Activated CD4-positive, CD25-positive, alpha-beta regulatory T cell treated with anti-CD3 and anti-CD28 coated beads, Interleukin-2, amount 50 U/mL, for 72 hours (primary cell): ENCODE measurements around the gene PKD1.

Experiments
- DNase-seq: peaks from one replicate; pipeline ENCODE4 v3.0.0; 2021

The PKD1 gene

DNA sequence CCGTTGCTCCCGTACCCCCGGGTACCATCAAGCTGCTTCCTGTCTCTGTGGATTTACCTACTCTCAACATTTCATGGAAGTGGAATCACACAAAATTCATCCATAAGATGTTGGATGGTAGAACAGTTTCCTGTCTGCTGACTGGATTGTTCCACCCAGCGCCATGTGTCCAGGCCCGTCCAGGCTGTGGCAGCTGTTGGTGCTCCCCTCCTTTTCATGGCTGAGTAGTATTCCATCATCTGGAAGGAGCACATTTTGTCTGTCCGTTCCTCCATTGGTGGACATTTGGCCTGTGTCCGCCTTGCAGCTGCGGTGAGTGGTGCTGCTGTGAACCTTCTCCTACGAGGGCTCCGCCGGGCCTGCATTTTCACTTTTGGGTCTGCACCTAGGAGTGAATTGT lies 69.6 kb downstream of the PKD1 start:
- DNase-seq, result no peak

DNA sequence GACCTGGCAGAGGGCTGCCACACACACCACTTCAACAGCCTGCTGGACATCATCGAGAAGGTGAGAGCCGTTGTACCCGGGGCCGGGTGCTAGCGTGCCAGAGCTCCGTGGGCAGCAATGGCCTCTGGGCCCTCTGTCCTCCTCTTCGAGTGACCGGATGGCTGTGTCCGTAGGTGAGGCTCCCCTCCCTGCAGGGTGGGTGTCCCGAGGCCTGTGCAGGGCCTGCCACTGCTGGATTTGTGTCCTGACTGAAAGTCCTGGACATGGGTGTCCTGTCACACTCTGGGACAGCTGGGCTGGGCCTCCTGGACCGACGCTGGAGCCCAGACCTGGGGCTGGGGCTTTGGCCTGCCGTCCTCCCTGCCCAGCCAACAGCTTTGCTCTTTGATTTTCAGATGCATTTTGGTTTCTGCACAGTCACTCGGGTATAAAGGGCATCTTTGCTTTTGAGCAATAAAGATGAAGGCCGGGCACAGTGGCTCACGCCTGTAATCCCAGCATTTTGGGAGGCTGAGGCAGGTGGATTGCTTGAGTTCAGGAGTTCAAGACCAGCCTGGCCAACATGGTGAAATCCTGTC lies 71.2 kb downstream of the PKD1 start:
- no peak for DNase-seq

DNA sequence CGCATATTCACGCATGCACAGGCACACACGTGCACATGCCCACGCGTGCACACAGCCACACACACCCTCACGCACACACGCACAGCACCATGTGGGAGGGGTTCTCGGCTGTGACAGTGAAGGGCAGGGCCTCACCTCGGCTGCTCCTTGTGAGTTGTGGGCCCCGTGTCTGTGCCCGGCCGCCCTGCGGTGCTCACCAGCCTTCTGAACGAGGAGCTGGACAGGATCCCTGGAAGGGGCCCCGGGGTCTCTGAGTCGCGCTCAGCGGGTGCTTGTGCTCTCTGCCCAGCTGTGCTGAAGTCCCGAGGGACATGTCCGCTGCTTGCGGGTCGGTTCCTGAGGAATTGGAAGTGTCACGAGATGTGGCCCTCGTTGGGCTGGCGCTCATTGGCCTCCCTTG lies 71.8 kb downstream of the PKD1 start:
- no peak for DNase-seq

DNA sequence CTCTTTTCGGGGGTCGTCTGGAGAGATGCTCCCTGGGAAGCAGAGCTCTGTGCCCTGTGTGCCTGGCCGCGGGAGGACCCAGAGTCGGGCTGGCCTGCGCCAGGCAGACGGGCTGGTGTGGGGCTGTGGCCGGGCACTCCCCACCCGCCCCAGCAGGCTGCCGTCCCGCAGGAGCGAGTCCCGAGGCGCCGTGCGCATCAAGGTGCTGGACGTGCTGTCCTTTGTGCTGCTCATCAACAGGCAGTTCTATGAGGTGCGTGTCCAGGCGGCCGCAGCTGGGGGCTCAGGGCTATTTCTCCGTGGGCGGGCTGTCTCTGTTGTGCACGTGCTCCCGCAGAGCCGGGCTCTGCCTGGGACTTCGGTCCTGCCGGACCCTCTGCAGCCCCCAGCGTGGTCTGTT lies 72.9 kb downstream of the PKD1 start:
- DNase-seq, result no peak

DNA sequence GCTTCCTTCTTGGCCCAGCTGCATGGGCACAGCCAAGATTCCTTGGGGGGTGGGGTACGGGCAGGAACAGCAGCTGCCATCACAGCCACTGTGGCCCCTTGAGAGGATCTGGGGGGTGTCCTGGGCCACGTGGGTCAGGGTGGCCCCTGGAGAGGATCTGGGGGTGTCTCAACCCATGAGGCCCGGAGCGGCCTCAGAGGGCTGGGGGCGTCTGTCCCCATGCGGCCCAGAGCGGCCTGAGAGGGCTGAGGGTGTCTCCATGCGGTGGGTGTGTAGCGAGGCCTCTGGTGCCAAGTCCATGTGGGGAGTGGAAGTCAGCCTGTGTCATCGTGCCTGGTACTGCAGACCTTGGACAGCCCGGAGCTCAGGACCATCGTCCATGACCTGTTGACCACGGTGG lies 74.2 kb downstream of the PKD1 start:
- no peak for DNase-seq

DNA sequence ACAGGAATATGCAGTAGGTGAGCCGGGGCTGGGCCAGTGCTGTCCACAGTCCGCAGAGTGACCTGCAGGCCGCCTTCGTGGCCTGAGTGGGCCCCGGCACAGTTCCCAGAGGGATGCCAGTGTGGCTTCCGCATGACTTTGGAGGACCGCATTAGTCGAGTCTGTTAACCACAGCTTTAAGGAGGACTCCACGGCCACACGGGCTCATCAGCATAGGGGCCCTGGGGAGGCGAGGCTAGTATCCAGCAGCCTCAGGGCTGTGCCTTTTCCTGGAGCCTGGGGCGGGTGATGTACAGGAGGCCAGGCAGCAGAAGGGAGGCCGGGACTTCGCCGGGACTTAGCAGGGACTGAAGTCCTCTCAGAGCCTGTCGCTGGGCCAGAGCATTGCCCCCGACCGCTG lies 74.7 kb downstream of the PKD1 start:
- no peak for DNase-seq

DNA sequence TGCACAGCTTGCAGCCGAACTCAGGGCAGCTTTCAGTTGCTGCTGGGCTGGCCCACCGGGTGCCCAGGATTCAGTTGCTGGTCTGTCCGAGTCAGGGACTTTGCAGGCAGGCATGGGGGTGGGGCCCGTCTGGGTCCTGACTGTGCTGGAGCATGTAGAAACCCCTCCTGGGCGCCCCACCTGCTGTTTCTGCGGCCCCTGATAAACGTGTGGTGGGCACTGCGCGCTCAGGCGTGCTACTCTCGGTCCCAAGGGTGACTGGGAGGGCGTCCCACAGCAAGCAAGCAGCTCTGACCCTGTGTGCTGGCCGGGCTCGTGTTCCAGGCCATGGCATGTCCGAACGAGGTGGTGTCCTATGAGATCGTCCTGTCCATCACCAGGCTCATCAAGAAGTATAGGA lies 75.4 kb downstream of the PKD1 start:
- no peak for DNase-seq

DNA sequence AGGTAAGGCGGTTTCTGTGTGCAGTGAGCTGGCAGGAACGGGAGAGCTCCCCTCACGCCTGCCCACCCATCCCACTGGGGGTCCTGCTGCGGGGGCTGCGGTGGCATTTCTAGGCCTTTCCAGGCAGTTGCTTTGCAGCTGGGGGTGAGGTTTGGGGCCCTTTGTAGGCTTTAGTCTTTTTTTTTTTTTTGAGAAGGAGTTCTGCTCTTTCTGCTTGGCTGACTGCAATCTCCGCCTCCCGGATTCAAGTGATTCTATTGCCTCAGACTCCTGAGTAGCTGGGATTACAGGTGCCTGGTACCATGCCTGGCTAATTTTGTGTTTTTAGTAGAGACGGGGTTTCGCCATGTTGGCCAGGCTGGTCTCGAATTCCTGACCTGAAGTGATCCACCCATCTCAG lies 76.8 kb downstream of the PKD1 start:
- DNase-seq, result no peak

DNA sequence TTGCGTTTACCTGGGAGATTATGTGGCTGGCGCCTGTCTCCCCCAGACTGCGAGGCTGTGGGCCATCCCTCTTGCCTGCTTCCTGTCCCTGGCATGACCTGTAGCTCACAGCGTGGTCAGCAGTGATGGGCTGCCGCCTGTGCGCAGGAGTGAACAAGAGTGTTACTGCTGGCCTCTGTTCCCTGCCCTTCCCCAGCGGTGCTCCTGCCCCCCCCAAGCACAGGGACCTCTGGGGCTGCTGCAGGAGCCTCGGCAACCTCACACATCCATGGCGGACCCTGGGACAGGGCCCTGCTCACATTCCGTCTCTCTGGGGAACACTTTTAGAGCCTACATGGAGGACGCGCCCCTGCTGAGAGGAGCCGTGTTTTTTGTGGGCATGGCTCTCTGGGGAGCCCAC lies 77.3 kb downstream of the PKD1 start:
- DNase-seq, result no peak

DNA sequence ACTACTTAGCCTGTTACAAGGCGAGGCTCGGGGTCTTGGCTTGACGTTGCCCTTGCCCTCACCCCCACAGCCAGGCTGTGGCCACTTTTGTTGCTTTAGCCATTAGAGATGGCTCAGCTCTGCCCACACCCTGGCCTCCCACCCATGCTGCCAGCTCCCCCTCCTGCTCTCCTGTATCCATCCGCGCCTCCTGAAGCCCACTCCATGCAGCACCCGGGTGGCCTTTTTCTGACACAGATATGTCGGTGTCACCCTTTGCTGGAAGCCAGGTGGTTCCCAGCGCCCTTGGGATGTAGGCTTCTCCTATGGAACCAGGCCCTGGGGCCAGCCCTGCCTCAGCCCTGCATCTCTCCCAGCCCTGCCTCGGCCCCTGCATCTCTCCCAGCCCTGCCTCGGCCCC lies 78.3 kb downstream of the PKD1 start:
- DNase-seq, result no peak

DNA sequence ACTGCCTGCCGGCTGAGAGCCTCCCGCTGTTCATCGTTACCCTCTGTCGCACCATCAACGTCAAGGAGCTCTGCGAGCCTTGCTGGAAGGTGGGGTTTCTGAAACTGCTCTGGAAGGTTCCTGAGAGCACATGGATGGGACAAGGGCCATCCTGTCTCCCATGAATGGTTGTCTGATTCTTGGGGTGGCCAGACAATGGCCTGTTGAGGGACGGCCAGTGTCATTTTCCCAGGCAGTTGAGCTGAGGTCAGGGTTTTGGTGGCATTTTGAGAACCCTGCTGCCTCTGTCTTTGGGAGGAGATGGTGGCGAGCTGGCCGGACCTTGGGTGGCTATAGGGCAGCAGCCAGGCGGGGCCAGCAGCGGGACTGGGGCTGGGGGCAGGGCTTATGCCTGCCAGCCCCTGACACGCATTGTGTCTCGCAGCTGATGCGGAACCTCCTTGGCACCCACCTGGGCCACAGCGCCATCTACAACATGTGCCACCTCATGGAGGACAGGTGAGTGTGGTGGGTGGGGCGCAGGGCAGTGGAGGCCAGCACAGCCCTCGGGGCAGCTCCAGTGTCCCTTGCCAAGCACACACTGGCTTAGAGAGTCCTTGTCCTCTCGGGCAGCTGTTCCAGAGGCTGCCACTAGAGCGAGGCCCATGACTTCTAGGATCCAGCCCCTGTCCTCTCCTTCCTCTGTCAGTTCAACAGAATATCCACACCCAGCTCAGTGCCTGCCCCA lies 78.9 kb downstream of the PKD1 start:
- no peak for DNase-seq

DNA sequence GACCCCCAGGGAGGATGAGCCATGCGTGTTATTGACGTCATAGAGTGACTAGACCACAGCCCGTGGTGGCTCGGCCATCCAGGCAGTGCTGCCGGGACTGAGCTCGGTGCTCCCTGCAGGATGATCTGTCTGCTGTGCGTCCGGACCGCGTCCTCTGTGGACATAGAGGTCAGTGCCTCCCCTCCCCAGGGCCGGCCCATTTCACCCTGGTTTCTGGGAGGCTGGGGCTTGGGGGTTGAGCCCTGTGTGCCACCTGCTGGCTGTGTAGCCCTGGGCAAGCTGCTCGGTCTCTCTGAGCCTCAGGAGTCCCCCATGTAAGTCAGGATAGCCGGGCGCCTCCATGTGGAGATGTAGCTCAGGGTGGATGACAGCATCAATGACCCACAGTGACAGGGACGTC lies 79.6 kb downstream of the PKD1 start:
- DNase-seq, result no peak

DNA sequence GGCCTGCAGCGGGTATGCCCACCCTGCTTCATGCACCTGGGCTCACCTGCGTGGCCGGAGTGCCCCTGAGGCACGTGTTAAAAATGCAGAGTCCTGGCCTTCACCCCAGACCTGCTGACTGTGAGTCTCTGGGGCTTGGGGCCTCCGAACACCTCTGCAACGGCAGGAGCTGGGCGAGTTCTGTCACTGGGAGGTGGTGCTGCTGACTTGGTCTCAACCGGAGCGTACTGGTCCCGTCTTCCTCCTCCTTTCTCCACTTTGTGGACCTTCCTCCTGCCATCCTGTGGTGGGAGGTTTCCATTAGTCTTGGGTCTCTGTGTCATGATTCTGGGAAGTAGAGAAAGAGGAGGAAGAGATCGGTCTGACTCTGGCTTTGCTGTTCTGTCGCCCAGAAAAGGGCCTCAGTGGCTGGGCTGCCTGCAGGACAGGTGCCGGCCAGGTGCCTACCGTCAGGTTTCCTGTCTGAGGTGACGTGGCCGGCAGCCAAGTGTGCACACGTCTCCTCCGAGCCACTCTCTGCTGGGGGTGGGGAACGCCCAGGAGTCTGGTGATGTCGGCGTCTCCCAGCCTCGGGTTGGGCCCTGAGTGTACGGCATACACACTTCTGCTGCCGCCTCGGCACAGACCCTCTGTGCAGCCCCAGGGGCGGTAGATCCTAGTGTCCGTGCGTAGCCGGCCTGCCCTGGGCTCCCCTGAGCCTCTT lies 81.0 kb downstream of the PKD1 start:
- DNase-seq, result no peak

DNA sequence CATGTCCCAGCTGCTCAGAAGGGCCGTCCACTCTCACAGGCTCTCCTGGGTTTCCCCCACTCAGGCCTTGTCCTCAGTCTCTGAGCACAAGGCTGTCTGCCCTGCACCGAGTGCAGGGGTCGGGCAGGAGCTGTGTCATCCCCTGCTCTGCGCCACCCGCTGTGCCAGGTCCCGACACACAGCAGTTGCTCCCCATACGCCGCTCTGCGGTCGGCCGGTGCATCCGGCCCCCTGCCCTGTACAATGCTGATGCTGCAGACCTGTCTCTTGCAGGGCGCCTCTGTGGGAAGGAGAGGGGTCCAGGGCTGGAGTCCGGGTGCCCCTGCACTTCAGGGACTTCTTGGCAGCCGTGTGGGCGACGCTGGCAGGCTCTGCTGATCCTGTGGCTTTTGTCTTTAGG lies 81.8 kb downstream of the PKD1 start:
- no peak for DNase-seq

DNA sequence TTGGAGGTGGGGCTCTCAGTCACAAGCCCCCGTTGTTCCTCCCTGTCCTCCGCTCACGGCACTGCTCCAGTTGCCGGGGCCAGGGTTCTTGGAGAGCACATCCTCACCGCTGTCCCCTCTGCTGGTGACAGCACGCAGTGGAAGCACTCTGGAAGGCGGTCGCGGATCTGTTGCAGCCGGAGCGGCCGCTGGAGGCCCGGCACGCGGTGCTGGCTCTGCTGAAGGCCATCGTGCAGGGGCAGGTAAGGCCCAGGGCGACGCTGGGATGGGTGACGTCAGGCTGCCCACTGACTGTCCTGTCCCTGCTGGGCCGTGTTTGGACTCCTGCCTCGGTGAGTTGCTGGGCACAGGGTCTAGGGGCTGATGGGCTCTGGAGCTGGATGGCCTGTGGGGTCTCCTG lies 82.5 kb downstream of the PKD1 start:
- no peak for DNase-seq

DNA sequence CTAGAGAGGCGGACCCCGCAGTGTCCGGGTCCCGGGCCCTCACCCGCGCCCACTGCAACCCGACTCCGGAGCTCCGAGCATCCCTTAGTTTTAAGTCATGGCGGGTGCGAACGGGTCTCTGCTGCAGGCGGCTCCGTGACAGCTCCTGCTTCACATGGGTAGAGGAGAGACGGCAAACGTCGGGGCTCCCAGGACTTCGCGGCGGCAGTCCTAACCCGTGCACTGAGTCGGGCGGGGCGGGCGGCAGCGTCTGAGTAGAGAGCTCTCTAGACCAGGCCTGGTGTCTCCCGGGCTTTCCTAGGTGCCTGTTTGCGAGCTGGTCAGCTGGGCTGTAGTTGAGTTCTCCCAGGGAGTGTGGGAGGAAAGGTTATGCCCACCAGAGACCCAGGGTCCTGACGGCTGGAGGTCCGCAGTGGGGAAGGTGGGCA lies 87.6 kb downstream of the PKD1 start:
- no peak for DNase-seq

DNA sequence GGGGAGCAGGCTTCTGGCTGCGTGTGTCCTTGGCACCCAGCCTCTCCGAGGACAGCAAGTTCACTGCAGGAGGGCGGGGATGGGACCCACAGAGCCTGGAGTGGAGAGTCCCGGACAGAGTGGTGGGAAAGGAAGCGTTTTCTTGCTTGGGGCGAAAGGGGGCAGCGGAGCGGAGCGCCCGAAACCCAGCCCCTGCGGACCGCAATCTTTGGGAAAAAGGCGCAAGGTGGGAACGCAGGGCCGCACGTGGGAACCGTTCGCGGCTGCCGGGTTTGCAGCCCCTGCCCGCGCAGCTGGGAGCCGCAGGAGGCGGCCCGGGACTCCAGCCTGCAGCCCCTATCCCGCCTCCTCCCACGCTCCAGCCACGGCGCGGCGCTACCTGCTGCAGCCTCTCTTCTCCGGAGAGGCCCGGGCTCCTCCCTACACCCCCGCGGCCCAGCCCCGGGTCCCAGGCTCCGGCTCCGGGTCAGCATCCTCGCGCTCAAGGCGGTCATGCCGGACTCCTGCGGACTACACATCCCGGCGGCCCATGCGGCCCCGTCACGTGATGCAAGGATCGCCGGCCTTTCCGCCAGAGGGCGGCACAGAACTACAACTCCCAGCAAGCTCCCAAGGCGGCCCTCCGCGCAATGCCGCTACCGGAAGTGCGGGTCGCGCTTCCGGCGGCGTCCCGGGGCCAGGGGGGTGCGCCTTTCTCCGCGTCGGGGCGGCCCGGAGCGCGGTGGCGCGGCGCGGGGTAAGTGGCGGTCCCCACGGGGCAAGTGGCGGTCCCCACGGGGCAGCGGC lies 88.2 kb downstream of the PKD1 start, which contains the start of the genes NTHL1 and TSC2:
Gene NTHL1, minus strand, starts transcription at position 505 of the 786 bp plus-strand sequence. Its CDS starts 11 bp downstream, at position 494.
Gene TSC2, plus strand, starts transcription at position 656 of the 786 bp plus-strand sequence. CDS start 631 bp downstream, outside the sequence.
- DNase-seq, result peak; percentile 96

DNA sequence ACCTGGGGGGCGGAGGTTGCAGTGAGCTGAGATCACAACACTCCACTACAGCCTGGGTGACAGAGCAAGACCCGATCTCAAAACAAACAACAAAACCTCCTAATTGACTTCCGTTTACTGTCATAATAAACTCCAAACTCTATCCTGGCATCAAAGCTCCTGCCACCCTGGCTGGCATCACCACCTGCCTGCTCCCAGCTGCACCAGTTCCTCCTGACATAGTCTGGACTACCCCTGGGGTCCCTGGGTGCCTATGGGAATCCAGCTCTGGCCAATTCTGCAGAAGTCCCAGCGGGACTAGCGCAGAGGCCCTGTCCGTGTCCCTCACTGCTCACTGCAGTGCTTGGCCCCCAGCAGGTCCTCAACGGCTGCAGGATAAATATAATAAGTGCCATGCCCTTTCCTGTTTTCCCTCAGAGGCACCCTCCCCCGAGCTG lies 88.8 kb downstream of the PKD1 start:
- DNase-seq, result no peak

DNA sequence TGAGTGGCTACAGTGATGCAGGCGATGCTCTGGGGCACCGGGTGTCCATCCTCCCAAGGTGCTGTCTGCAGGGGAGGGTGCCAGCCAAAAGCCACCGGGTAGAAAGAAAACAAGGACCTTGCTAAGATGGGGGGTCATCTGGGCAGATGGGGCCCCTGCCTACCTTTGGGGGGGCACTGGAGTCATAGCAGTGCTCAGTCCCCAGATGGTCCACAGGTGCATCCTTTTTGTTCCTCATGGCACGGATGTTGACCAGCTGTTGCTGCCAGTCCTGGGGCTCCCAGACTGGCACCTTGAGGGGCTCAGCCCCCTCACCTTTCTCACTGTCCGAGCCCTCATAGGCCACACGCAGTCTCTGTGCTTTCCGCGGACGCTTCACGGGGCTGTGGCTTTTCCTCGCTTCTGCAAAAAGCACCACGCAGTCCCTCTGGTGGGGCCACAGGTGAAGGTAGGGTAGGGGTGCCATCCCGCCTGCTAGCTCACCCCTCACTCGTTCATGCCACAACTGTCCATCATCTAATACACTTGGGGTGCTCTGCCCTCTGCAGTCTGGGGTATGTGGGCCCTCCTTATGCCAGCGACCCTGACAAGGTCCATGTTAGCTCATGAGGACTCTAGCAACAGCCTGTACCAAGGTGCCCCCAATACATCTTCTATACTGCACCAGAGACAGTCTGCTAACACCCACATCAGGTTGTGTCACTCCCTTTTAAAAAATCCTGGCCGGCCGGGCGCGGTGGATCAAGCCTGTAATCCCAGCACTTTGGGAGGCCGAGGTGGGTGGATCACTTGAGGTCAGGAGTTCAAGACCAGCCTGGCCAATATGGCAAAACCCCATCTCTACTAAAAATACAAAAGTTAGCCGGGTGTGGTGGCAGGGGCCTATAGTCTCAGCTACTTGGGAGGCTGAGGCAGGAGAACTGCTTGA lies 89.5 kb downstream of the PKD1 start:
- DNase-seq, result no peak

DNA sequence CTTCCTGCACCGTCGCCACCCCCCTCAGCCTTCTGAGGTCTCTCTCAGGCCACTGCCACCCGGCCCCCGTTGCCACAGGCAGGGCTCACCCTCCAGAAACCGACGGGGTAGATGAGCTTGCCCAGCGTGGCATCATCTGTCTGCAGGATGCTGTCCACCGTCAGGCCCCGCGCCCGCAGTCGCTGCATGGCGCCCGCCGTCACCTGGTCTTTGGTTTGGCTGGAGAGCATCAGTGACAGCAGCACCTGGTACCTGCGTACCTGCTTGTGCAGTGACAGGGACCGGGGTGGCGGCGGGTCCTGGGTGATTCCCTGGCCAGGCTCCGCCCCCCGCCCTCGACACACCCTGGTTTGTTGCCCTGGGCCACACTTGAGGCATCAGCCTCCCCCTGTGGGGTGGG lies 91.2 kb downstream of the PKD1 start:
- DNase-seq, result no peak

DNA sequence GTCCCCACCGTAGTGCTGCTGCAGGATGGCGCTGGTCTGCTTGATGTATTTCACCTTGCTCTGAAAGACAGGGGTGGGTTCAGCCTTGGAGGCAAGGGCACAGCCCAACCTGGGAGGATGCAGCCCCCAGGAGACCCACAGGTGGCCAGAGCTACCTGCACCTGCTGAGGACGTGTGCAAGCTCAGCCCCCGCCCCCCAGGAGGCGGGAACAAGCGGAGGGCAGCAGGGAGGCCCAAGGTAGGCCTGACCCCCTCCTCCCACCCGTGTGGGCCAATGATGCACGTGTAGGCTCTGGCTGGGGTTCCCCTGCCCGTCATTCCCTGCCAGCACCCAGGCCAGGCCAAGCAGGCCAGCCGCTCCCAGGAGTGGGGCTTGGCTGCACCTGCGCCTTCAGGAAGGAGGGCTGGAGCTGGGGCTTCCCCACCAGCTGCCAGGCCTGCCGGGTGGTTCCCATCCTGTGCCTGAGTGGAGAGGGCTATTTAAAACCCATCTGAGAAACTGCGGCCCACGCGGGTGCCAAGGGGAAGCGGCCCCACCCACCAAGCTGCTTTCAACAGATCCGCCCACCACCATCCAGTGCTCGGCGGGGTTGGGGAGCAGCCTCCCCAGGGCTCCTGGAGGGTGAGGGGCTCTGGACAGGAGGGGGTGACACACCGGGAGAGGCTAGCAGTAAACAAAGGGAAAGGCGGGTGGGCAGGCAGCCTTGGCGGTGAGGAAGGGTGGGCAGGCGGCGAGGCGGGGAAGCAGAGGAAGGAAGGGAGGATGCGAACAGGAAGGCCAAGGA lies 91.8 kb downstream of the PKD1 start:
- no peak for DNase-seq
